Hepatocyte (in vitro differentiated cells): ENCODE results near the gene DENND1A. TPM values are rescaled to one million over a fixed set of nuclear protein-coding genes. Genes with fewer than 3 reads are reported as not detected.

ENCODE experiments used
- DNase-seq: peaks from one replicate; pipeline ENCODE4 v3.0.0-alpha.2; 2016; ENCODE audit warnings: low spot score
- H2AFZ ChIP-seq: fragments of 200-600 bp; sonication (generic); 2 replicates; pipeline ENCODE4 v1.6.0; 2016; ENCODE audit warnings: antibody characterized with exemption, mild to moderate bottlenecking
- H3K27ac ChIP-seq: fragments of 200-600 bp; sonication (generic); 2 replicates; pipeline ENCODE4 v1.5.1; 2016; ENCODE audit warnings: mild to moderate bottlenecking
- H3K27me3 ChIP-seq: fragments of 200-600 bp; sonication (generic); 2 replicates; pipeline ENCODE4 v1.6.1; 2016
- H3K36me3 ChIP-seq: fragments of 200-600 bp; sonication (generic); replicated peaks from 2 replicates; pipeline ENCODE4 v1.5.1; 2016; ENCODE audit warnings: low read depth; ENCODE audit not compliant: insufficient read depth
- H3K4me1 ChIP-seq: fragments of 200-600 bp; sonication (generic); 2 replicates; pipeline ENCODE4 v1.5.1; 2016; ENCODE audit warnings: mild to moderate bottlenecking, moderate library complexity; ENCODE audit not compliant: insufficient read depth
- H3K4me2 ChIP-seq: fragments of 200-600 bp; sonication (generic); 2 replicates; pipeline ENCODE4 v1.6.0; 2016
- H3K4me3 ChIP-seq: fragments of 200-600 bp; sonication (generic); 2 replicates; pipeline ENCODE4 v1.5.1; 2016; ENCODE audit warnings: mild to moderate bottlenecking
- H3K79me2 ChIP-seq: fragments of 200-600 bp; sonication (generic); 2 replicates; pipeline ENCODE4 v1.6.0; 2017; ENCODE audit warnings: mild to moderate bottlenecking
- H3K9me2 ChIP-seq: fragments of 200-600 bp; sonication (generic); replicated peaks from 2 replicates; pipeline ENCODE4 v1.6.0; 2017; ENCODE audit warnings: mild to moderate bottlenecking; ENCODE audit not compliant: insufficient read depth
- H3K9me3 ChIP-seq: fragments of 200-600 bp; sonication (generic); 2 replicates; pipeline ENCODE4 v1.5.1; 2016; ENCODE audit warnings: low read depth, mild to moderate bottlenecking
- H4K20me1 ChIP-seq: fragments of 200-600 bp; sonication (generic); 2 replicates; pipeline ENCODE4 v1.6.0; 2016; ENCODE audit warnings: mild to moderate bottlenecking; ENCODE audit not compliant: insufficient read depth, poor library complexity, severe bottlenecking
- CTCF ChIP-seq: fragments of 200-600 bp; sonication (generic); IDR thresholded peaks from 2 replicates; pipeline ENCODE4 v1.5.1; 2016; ENCODE audit warnings: antibody characterized with exemption, mild to moderate bottlenecking; ENCODE audit not compliant: poor library complexity
- EZH2 ChIP-seq: fragments of 200-600 bp; sonication (generic); IDR thresholded peaks from 2 replicates; pipeline ENCODE4 v1.6.1; 2016; ENCODE audit warnings: antibody characterized with exemption, mild to moderate bottlenecking, borderline replicate concordance
- EZH2phosphoT487 ChIP-seq: fragments of 200-600 bp; sonication (generic); IDR thresholded peaks from one replicate; pipeline ENCODE4 v1.6.1; 2018; ENCODE audit warnings: antibody characterized with exemption, mild to moderate bottlenecking, low read depth, moderate library complexity; ENCODE audit not compliant: unreplicated experiment, severe bottlenecking
- WGBS: methylation state at CpG from one replicate; pipeline ENCODE4 v1.1.6; 2016; ENCODE audit warnings: low lambda C conversion rate; ENCODE audit errors: missing lambda C conversion rate; 5-methylcytosine and 5-hydroxymethylcytosine counted together
- polyA plus RNA-seq: library from polyadenylated mRNA; unstranded; fragments of >200 nt; fragmentation: Nextera tagmentation; extraction: Ambion mirVana; gene quantifications from 2 replicates; pipeline ENCODE4 v1.2.1, GENCODE V29; 2016
- total RNA-seq: library from RNA; depleted of rRNA; stranded (reverse); fragments of >200 nt; gene quantifications from 2 replicates; pipeline ENCODE4 v1.2.3, GENCODE V29; 2014

Gene DENND1A
- total and polyA plus RNA-seq, 2 experiments from 2014 or later, result 24.0 to 28.9 TPM

- 84% methylated on average over 10 of the region's 11 CpGs for WGBS
These were observed 311.8 kb downstream of the DENND1A start for GRCh38 chr9:123617952-123618678.

GRCh38 chr9:123617286-123617685 lies 312.6 kb downstream of the DENND1A start:
- Histone ChIP-seq H3K27me3 (no peaks in the 10 kb centered on the region), H3K4me3 (no peak overlapping the region), H3K79me2 (no peaks in the 10 kb centered on the region), H3K9me3 (no peaks in the 10 kb centered on the region), H3K27ac (no peak overlapping the region), H4K20me1 (no peaks in the 10 kb centered on the region), H3K4me2 (no peak overlapping the region), H3K36me3 (no peaks in the 10 kb centered on the region), H3K4me1 (no peaks in the 10 kb centered on the region), H2AFZ (no peak overlapping the region), H3K9me2 (no peaks in the 10 kb centered on the region)
- no peak for DNase-seq
- TF ChIP-seq EZH2phosphoT487 (no peak), EZH2 (no peak), CTCF (no peak)
- WGBS, result 86% methylated on average over 9 of the region's 9 CpGs

More at GRCh38 chr9:123617952-123618678, 311.8 kb downstream of the DENND1A start:
- H2AFZ ChIP-seq, result no peak overlapping the region
- no peaks in the 10 kb centered on the region for H3K36me3 ChIP-seq
- H3K4me3 ChIP-seq, result no peak overlapping the region
- no peaks in the 10 kb centered on the region for H3K4me1 ChIP-seq
- no peaks in the 10 kb centered on the region for H4K20me1 ChIP-seq
- no peak overlapping the region for H3K4me2 ChIP-seq
- no peaks in the 10 kb centered on the region for H3K79me2 ChIP-seq
- no peaks in the 10 kb centered on the region for H3K27me3 ChIP-seq
- H3K9me2 ChIP-seq, result no peaks in the 10 kb centered on the region
- H3K9me3 ChIP-seq, result no peaks in the 10 kb centered on the region
- TF ChIP-seq EZH2phosphoT487 (no peak), CTCF (no peak)
- H3K27ac ChIP-seq, result no peak overlapping the region
- no peak for DNase-seq

GRCh38 chr9:123616707-123617106 lies 313.2 kb downstream of the DENND1A start:
- TF ChIP-seq CTCF (no peak), EZH2phosphoT487 (no peak), EZH2 (no peak)
- H4K20me1 ChIP-seq, result no peaks in the 10 kb centered on the region
- H3K27me3 ChIP-seq, result no peaks in the 10 kb centered on the region
- no peak overlapping the region for H3K27ac ChIP-seq
- no peaks in the 10 kb centered on the region for H3K4me1 ChIP-seq
- H3K79me2 ChIP-seq, result no peaks in the 10 kb centered on the region
- H3K9me3 ChIP-seq, result no peaks in the 10 kb centered on the region
- no peak overlapping the region for H2AFZ ChIP-seq
- no peak for DNase-seq
- H3K36me3 ChIP-seq, result no peaks in the 10 kb centered on the region
- 89% methylated on average over 8 of the region's 8 CpGs for WGBS
- H3K9me2 ChIP-seq, result no peaks in the 10 kb centered on the region
- H3K4me2 ChIP-seq, result no peak overlapping the region
- H3K4me3 ChIP-seq, result no peak overlapping the region
